SH-SY5Y (cell line): ENCODE results near the gene AGAP1.

Experiments
- GATA2 ChIP-seq: IDR thresholded peaks from 2 replicates; pipeline ENCODE4 v1.6.1; 2011; ENCODE audit warnings: mild to moderate bottlenecking, low read depth, low read length
- GATA3 ChIP-seq: IDR thresholded peaks from 2 replicates; pipeline ENCODE4 v1.6.1; 2011; ENCODE audit warnings: low read depth, mild to moderate bottlenecking, low read length, moderate library complexity

DNA sequence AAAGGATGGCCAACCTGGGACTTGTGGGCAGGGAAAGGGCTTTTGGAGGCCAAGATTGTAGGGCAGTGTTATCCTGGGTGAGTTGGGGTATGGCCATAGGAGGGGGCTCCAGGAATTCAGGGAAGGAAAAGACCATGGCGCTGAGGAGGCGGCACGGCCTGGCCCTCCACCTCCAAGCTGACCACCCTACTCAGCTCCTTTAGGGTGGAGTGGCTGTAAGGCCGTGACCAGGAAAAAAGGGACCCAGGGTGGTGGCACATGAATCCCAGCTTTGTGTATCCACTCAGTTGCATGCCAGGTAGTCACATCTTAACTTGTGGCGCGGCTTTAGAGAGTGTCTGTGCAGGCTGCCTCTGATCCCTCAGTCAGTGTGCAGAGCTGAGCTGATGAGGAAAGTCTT is 168.1 kb downstream of the AGAP1 start:
- TF ChIP-seq GATA2 = no peak
- no peak for TF ChIP-seq GATA3
